NCI-H2107 (cell line): ENCODE results near the gene ZMYND10.

Experiments
- DNase-seq: peaks from one replicate; lab custom pipeline; 2025; lab: John Stamatoyannopoulos, UW

ZMYND10 gene

GRCh38 chr3:50302095-50303012 lies 43.2 kb downstream of the ZMYND10 start:
- DNase-seq = no peak

GRCh38 chr3:50300681-50301254 lies 44.8 kb downstream of the ZMYND10 start:
- DNase-seq = no peak

GRCh38 chr3:50299929-50300680 lies 45.4 kb downstream of the ZMYND10 start:
- DNase-seq = no peak

- DNase-seq = no peak
These were observed 45.9 kb downstream of the ZMYND10 start for GRCh38 chr3:50299638-50299928.

GRCh38 chr3:50298836-50299637 lies 46.5 kb downstream of the ZMYND10 start, which contains the start of the genes HYAL3 and NAA80:
HYAL3 (minus strand) TSS chr3:50299405; CDS start chr3:50295602, 3,803 bp downstream.
NAA80 (minus strand) TSS chr3:50299405; CDS start chr3:50297463, 1,942 bp downstream.
- DNase-seq = peak; percentile 92

- DNase-seq = no peak
These were observed 47.4 kb downstream of the ZMYND10 start for GRCh38 chr3:50297896-50298725.

- DNase-seq = no peak
These were observed 48.2 kb downstream of the ZMYND10 start for GRCh38 chr3:50297384-50297775.

- DNase-seq = no peak
These were observed 48.7 kb downstream of the ZMYND10 start for GRCh38 chr3:50296721-50297383.

GRCh38 chr3:50295553-50296431 lies 49.7 kb downstream of the ZMYND10 start:
- DNase-seq = no peak

GRCh38 chr3:50294492-50295403 lies 50.8 kb downstream of the ZMYND10 start:
- DNase-seq = no peak

GRCh38 chr3:50294089-50294488 lies 51.4 kb downstream of the ZMYND10 start:
- no peak for DNase-seq

GRCh38 chr3:50293079-50293801 lies 52.3 kb downstream of the ZMYND10 start:
- no peak for DNase-seq

- DNase-seq = peak; percentile 85
These were observed 53.1 kb downstream of the ZMYND10 start, which contains the start of gene IFRD2 for GRCh38 chr3:50292159-50293078. IFRD2 (minus strand) TSS chr3:50292429; CDS start chr3:50292274, 155 bp downstream.
